Stimulated activated CD8-positive, alpha-beta memory T cell treated with anti-CD3 and anti-CD28 coated beads, Interleukin-7, amount 100 ng/mL, for 4 hours (primary cell): Measurements from ENCODE around the gene TESK2.
"Not testable (repeated sequence)": the region's sequence is repeated elsewhere in the genome, so short reads cannot be mapped to it uniquely, and the experiment has no call there.

Source experiments
- DNase-seq, 2 donors: peaks; one replicate each; pipeline ENCODE4 v3.0.0-alpha.2; 2020; ENCODE audit warnings: low read depth in 2 of 2

The TESK2 gene

GRCh38 chr1:45473302-45473701 lies 17.7 kb downstream of the TESK2 start:
- DNase-seq = no peak

GRCh38 chr1:45470306-45470798 lies 20.6 kb downstream of the TESK2 start:
- DNase-seq = no peak

GRCh38 chr1:45467353-45467752 lies 23.6 kb downstream of the TESK2 start:
- DNase-seq = not testable (repeated sequence)

- DNase-seq = no peak
Observed at GRCh38 chr1:45465277-45465676, 25.7 kb downstream of the TESK2 start.

GRCh38 chr1:45458894-45459293 lies 32.1 kb downstream of the TESK2 start:
- DNase-seq = no peak

- DNase-seq = no peak
Observed at GRCh38 chr1:45456531-45456930, 34.4 kb downstream of the TESK2 start.

GRCh38 chr1:45455162-45455561 lies 35.8 kb downstream of the TESK2 start:
- DNase-seq = no peak

GRCh38 chr1:45454464-45454863 lies 36.5 kb downstream of the TESK2 start:
- DNase-seq = no peak

GRCh38 chr1:45452503-45452902 lies 38.5 kb downstream of the TESK2 start:
- DNase-seq = no peak

- no peak for DNase-seq
Observed at GRCh38 chr1:45448357-45448756, 42.6 kb downstream of the TESK2 start.

- DNase-seq = no peak
Observed at GRCh38 chr1:45446950-45447672, 43.9 kb downstream of the TESK2 start.

- no peak for DNase-seq
Observed at GRCh38 chr1:45446530-45446929, 44.4 kb downstream of the TESK2 start.

- DNase-seq = no peak
Observed at GRCh38 chr1:45444609-45445131, 46.3 kb downstream of the TESK2 start.

GRCh38 chr1:45443580-45444446 lies 47.1 kb downstream of the TESK2 start:
- no peak for DNase-seq

- no peak for DNase-seq
Observed at GRCh38 chr1:45442272-45442671, 48.7 kb downstream of the TESK2 start.

- no peak for DNase-seq
Observed at GRCh38 chr1:45437323-45437722, 53.6 kb downstream of the TESK2 start.

GRCh38 chr1:45430490-45430889 lies 60.5 kb downstream of the TESK2 start:
- no peak for DNase-seq

GRCh38 chr1:45429561-45430159 lies 61.3 kb downstream of the TESK2 start:
- no peak for DNase-seq

- no peak for DNase-seq
Observed at GRCh38 chr1:45423906-45424678, 66.9 kb downstream of the TESK2 start.

GRCh38 chr1:45421935-45422334 lies 69.0 kb downstream of the TESK2 start:
- DNase-seq = no peak

GRCh38 chr1:45414746-45415145 lies 76.2 kb downstream of the TESK2 start:
- DNase-seq = no peak
